GM23338 (cell line): ENCODE results near the gene ADGRD1.

Experiments
- CREB1 ChIP-seq: fragments of 250-450 bp; sonication (Bioruptor Pico); IDR thresholded peaks from 2 replicates; pipeline ENCODE4 v1.5.0; 2020; ENCODE audit warnings: low read depth, mild to moderate bottlenecking, moderate library complexity
- EZH2 ChIP-seq: fragments of 200-600 bp; sonication (generic); IDR thresholded peaks from one replicate; pipeline ENCODE4 v1.8.0; 2017; ENCODE audit warnings: antibody characterized with exemption, mild to moderate bottlenecking, low read depth; ENCODE audit not compliant: unreplicated experiment
- EZH2phosphoT487 ChIP-seq: fragments of 200-600 bp; sonication (generic); IDR thresholded peaks from one replicate; pipeline ENCODE4 v1.8.1; 2018; ENCODE audit warnings: antibody characterized with exemption; ENCODE audit not compliant: unreplicated experiment
- JUNB ChIP-seq: IDR thresholded peaks from one replicate; pipeline ENCODE4 v1.6.1; 2016; ENCODE audit warnings: antibody characterized with exemption; ENCODE audit not compliant: unreplicated experiment
- POLR2AphosphoS5 ChIP-seq: IDR thresholded peaks from 2 replicates; pipeline ENCODE4 v1.6.1; 2016; ENCODE audit warnings: antibody characterized with exemption, low read depth
- ZNF331 ChIP-seq: fragments of 250-450 bp; sonication (Bioruptor Pico); IDR thresholded peaks from 2 replicates; pipeline ENCODE4 v1.5.0; 2020; ENCODE audit warnings: low read depth, mild to moderate bottlenecking, moderate library complexity
- TF ChIP-seq, protein P1 (sequence below), 2 experiments: fragments of 200-600 bp in 1 of 2; sonication (generic) in 1 of 2; conservative IDR thresholded peaks; 2 replicates each; pipeline versions ENCODE4 v1.5.1 to v1.6.1; 2016 to 2017; ENCODE audit warnings: antibody characterized with exemption in 2 of 2, low read depth in 2 of 2, mild to moderate bottlenecking in 2 of 2, moderate library complexity in 1 of 2

DNA sequence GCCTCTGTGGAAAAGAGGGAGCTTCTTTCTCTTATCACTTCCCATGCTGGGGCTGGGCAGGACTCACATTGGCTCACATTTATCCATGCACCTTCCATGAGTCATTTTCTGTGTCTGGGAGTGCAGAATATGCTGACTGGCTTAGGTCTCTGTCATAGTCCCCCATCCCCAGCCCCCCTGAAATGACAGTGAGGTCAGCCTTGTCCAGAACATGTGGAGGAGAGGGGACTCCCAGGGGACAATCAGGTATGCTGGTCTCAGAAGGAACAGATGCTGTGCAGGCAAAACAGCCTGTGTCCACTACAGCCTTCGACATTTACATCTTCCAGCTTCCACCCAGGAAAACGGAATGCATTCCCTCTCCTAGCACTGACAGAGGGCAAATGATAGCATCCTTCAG lies 35.0 kb downstream of the ADGRD1 start:
- TF ChIP-seq POLR2AphosphoS5 (no peak), EZH2phosphoT487 (no peak), EZH2 (no peak), CREB1 (CRISPR knock-in tag) (no peak), JUNB (no peak), ZNF331 (CRISPR knock-in tag) (no peak)
- TF ChIP-seq, protein P1, sequence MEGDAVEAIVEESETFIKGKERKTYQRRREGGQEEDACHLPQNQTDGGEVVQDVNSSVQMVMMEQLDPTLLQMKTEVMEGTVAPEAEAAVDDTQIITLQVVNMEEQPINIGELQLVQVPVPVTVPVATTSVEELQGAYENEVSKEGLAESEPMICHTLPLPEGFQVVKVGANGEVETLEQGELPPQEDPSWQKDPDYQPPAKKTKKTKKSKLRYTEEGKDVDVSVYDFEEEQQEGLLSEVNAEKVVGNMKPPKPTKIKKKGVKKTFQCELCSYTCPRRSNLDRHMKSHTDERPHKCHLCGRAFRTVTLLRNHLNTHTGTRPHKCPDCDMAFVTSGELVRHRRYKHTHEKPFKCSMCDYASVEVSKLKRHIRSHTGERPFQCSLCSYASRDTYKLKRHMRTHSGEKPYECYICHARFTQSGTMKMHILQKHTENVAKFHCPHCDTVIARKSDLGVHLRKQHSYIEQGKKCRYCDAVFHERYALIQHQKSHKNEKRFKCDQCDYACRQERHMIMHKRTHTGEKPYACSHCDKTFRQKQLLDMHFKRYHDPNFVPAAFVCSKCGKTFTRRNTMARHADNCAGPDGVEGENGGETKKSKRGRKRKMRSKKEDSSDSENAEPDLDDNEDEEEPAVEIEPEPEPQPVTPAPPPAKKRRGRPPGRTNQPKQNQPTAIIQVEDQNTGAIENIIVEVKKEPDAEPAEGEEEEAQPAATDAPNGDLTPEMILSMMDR (conservative IDR thresholded peaks at IDR 0.05; ENCODE audit: low read depth in 2 of 2): no peak
